Effector memory CD4-positive, alpha-beta T cell (primary cell): ENCODE data around the gene GPR107.
A peak's percentile ranks its signal among the peaks of the same experiment; 100 is the strongest.

Experiments used
- DNase-seq, 3 donors: peaks; one replicate each; pipeline ENCODE4 v3.0.0-alpha.2; 2020
- H3K27ac ChIP-seq: 2 replicates; pipeline ENCODE4 v1.7.0; 2013; ENCODE audit warnings: mild to moderate bottlenecking, low read length, moderate library complexity; ENCODE audit not compliant: insufficient read depth, poor library complexity, severe bottlenecking
- H3K27me3 ChIP-seq: replicated peaks from 2 replicates; pipeline ENCODE4 v1.7.0; 2013; ENCODE audit warnings: mild to moderate bottlenecking, low read length; ENCODE audit not compliant: insufficient read depth, control insufficient read depth, poor library complexity, severe bottlenecking
- H3K36me3 ChIP-seq: 2 replicates; pipeline ENCODE4 v1.7.0; 2013; ENCODE audit warnings: mild to moderate bottlenecking, low read length, moderate library complexity; ENCODE audit not compliant: control insufficient read depth, insufficient read depth
- H3K4me1 ChIP-seq: 2 replicates; pipeline ENCODE4 v1.7.0; 2013; ENCODE audit warnings: low read length, mild to moderate bottlenecking; ENCODE audit not compliant: control insufficient read depth, insufficient read depth, poor library complexity, severe bottlenecking
- H3K4me3 ChIP-seq: 2 replicates; pipeline ENCODE4 v1.7.0; 2013; ENCODE audit warnings: low read length, low read depth, mild to moderate bottlenecking; ENCODE audit not compliant: insufficient read depth, poor library complexity, severe bottlenecking
- H3K9me3 ChIP-seq: 2 replicates; pipeline ENCODE4 v1.7.0; 2013; ENCODE audit warnings: mild to moderate bottlenecking, low read length, moderate library complexity; ENCODE audit not compliant: control insufficient read depth

The GPR107 gene

DNA sequence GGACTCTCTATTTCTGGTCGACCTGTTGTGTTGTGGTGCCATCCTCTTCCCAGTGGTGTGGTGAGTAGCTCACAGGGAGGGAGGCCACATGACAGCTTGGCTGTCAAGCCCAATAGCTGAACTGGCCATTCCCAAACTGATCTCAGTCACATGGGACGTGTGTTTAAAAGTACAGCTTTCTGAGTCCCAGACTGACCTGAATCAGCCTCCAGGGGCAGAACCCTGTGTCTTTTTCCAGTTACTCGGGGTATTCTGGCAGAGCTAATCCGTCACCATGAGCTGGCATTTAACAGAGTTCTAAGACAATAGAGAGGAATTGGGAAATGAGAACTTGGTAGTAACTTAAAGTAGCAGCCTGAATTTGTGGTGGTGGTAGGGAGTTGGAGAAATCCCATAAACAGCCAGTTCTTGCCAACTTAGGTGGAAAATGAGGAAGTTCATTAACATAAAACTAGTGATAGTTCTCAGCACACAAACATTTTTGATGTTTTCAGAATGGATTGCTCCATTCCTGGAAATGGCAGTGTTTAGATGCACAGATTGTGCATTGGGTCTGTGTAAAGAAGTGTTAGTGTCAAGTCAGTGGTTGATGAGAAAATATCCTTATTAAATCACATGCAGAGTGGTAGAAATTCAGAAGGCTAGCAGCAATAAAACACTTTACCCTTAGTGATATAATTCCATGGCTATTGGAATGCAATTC lies 50.9 kb downstream of the GPR107 start:
- peaks cover 59% of the 10 kb centered on the region for H3K36me3 ChIP-seq

DNA sequence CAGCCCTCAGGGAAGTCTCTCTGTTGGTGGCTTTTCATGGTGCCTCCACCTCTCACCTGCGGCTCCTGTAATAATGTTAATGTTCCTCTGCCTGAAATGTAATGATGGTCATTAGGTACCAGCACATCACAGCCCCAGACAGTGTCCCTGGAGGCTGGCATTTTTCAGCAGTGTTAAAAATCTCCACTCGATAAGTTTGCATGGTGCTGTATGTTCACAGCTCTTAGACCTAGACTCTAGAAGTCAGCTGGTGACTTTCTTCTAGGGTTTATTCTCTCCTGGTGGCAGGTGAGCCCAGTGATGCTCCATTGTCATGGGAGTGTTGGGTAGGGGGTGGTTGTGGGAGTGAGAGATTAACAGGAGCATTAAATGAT lies 53.1 kb downstream of the GPR107 start:
- H3K36me3 ChIP-seq = peaks cover 54% of the 10 kb centered on the region

More for the DNA sequence above, 50.9 kb downstream of the GPR107 start:
- Histone ChIP-seq H3K4me1 (peaks cover 3% of the 10 kb centered on the region), H3K9me3 (no peaks in the 10 kb centered on the region), H3K4me3 (no peak overlapping the region), H3K27ac (no peak overlapping the region), H3K27me3 (no peaks in the 10 kb centered on the region)
- DNase-seq = no peak

DNA sequence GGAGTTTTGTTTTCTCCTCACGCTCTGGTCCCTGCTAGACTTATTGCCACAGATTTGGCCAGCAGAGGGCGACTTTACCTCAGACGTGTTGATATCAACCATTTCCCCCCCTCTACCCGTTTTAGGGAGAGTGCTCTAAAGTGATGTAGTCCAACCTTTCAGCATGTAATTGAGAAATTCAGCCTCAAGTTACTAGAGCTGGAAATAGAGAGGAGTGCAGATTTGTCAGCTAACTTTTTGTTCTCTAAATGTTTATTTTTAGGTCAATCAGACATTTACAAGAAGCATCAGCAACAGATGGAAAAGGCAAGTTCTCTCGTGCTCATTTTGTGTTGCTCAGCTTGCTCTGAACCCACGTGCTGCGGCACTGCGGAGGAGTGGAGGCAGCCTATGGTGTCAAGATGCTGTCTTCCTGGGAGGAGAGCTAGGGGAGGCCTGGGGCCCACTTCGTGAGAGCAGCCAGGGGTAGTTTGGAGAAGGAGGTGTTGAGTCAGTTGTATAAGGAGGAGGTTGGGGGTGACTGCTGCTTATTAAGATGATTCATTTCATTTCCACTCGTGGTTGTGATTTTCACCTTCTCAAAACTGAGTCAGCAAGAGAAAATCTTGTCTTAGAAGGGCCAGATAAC lies 53.6 kb downstream of the GPR107 start:
- Histone ChIP-seq H3K27ac (no peak overlapping the region), H3K27me3 (no peaks in the 10 kb centered on the region), H3K4me3 (no peak overlapping the region), H3K4me1 (peaks cover 3% of the 10 kb centered on the region), H3K36me3 (peaks cover 53% of the 10 kb centered on the region), H3K9me3 (no peaks in the 10 kb centered on the region)
- DNase-seq = peak; percentile 59 to 76 (median 64)

More for the DNA sequence above, 53.1 kb downstream of the GPR107 start:
- no peaks in the 10 kb centered on the region for H3K9me3 ChIP-seq
- peaks cover 3% of the 10 kb centered on the region for H3K4me1 ChIP-seq
- no peaks in the 10 kb centered on the region for H3K27me3 ChIP-seq
- no peak overlapping the region for H3K4me3 ChIP-seq
- DNase-seq = no peak
- H3K27ac ChIP-seq = no peak overlapping the region

DNA sequence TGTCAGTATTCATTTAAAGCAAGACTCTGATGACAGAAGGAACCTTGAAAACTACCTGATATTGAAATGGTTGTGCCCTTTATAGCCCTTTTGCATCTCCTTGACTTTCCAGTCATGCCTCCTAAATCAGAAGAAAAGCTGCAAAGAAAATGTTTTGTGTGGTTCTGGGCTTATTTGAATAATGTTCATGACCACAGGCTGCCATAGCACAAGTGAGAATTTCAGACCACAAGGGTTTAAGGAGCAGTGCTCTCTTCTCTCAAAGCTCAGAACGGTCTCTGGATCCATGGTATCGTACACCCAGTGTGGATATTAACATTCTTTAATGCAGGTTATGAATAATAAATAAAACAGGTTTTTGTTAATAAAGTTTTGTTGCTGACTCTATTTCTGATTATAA lies 54.2 kb downstream of the GPR107 start:
- Histone ChIP-seq H3K9me3 (no peaks in the 10 kb centered on the region), H3K27ac (no peak overlapping the region), H3K36me3 (peaks cover 52% of the 10 kb centered on the region), H3K4me3 (no peak overlapping the region), H3K4me1 (peaks cover 3% of the 10 kb centered on the region), H3K27me3 (no peaks in the 10 kb centered on the region)
- DNase-seq = no peak

DNA sequence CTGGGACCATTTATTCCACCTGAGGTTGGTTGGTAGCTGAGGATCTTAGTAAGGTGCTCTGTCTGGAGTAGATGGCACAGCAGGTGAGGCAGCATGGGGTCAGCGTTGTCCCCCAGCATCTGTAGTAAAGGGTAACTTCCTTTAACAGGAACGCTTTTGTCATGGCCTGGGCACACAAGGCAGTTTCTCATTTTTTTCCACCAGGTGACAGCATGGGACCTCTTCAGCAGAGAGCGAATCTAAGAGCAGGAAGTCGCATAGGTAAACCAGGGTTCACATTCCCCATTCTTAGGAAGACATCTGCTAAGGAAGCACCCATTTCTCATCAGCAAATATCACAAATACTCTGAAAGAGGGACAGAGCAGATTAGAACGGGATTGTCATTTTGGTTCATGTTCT lies 56.5 kb downstream of the GPR107 start:
- Histone ChIP-seq H3K27me3 (no peaks in the 10 kb centered on the region), H3K27ac (no peak overlapping the region), H3K4me1 (peaks cover 3% of the 10 kb centered on the region), H3K4me3 (no peak overlapping the region), H3K9me3 (no peaks in the 10 kb centered on the region), H3K36me3 (peaks cover 40% of the 10 kb centered on the region)
- no peak for DNase-seq

DNA sequence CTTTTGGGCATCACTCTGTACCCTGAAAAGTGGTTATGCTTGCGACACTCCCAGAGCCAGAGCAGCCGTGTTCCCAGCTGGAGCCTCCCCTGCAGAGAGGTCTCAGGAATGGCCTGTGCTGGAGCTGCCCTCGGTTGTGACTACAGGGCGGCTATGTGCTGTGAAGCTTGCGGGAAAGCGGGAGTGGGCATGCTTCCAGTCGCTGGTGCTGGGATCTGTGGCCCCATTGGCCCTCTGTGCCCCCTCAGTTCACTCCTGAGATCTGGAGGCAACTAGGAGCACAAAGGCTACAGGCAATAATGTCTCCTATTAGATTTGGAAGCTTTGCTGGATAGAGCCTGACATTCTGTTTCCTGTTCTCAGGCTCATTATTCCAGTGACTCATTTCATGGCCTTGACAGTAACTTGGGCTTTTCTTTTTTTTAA lies 56.9 kb downstream of the GPR107 start:
- no peak overlapping the region for H3K27ac ChIP-seq
- no peaks in the 10 kb centered on the region for H3K9me3 ChIP-seq
- no peak for DNase-seq
- no peak overlapping the region for H3K4me3 ChIP-seq
- H3K4me1 ChIP-seq = peaks cover 3% of the 10 kb centered on the region
- H3K27me3 ChIP-seq = no peaks in the 10 kb centered on the region
- H3K36me3 ChIP-seq = peaks cover 37% of the 10 kb centered on the region

DNA sequence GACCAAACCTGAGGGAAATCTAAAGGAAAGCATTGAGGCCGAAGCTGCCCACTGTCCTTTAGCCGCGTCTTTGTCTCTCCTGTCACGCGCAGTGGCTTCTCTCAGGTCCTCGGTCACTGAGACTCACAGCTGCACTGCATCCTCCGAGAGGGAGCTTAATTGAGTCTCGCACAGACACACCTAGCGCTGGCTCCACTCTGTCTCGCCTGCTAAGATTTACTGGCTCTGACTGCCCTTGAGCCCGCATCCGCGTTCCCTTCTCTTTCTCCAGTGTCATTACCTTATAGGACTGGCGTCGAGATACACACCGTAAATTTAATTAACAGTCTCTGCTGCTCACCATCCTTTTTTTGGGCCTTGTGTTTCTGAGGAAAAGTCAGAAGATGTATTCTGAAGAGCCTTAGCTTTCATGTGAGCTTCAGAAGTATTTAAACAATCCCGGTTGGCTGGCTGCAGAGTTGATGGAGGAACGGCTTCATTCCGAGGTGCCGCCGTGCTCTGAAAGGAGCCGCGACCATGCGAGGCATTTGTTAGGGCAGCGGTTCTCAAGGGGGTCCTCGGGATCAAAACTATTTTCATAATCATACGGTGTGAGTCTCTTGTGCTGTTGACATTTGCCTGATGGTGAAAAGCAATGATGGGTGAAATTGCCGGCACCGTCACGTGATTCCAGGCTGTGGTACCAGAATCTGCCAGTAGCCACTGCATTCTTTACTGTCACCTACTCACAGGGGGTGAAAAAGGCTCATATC lies 58.3 kb downstream of the GPR107 start:
- H3K36me3 ChIP-seq = peaks cover 41% of the 10 kb centered on the region
- no peaks in the 10 kb centered on the region for H3K27me3 ChIP-seq
- H3K9me3 ChIP-seq = no peaks in the 10 kb centered on the region
- DNase-seq = no peak
- H3K27ac ChIP-seq = no peak overlapping the region
- H3K4me1 ChIP-seq = peaks cover 3% of the 10 kb centered on the region
- H3K4me3 ChIP-seq = no peak overlapping the region

DNA sequence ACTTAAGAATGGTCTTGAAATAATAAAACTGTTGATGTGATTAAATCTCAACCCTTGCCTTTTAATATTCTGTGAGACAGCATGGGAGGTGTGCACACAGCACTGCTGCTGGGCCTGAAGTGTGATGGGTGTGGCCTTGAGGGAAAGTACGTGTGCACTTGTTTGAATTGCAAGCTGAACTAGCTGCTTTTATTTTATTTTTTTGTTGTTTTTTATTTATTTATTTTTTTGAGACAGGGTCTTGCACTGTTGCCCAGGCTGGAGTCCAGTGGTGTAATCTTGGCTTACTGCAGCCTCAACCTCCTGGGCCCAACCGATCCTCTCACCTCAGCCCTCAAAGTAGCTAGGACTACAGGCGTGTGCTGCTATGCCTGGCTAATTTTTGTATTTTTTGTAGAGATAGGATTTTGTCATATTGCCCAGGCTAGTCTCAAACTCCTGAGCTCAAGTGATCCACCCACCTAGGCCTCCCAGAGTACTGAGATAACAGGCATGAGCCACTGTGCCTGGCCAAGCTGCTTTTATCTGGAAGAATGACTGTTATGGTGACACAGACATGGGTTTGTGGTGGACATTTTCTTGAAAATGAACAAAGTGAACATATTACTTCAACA lies 58.9 kb downstream of the GPR107 start:
- Histone ChIP-seq H3K27me3 (no peaks in the 10 kb centered on the region), H3K4me3 (no peak overlapping the region), H3K9me3 (no peaks in the 10 kb centered on the region), H3K4me1 (no peaks in the 10 kb centered on the region), H3K36me3 (peaks cover 41% of the 10 kb centered on the region), H3K27ac (no peak overlapping the region)
- no peak for DNase-seq

DNA sequence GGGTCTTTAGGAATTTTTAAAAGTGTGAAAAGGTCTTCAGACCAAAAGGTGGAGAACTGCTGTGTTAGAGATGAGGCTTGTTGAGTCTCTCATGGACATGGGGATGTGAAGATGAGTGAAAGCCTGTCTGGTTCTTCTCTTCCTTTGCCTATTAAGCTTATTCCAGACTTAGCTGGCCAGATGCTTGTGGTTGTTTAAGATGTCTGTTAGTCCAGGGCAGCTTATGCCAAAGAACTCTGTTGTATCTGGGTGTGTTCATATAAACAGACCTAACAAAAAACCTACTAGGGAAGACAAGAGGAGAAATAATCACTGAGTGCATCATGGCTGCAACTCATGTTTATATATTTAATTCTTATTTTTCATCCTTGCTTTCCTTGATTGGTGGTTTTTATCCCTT lies 61.0 kb downstream of the GPR107 start:
- Histone ChIP-seq H3K4me1 (no peaks in the 10 kb centered on the region), H3K36me3 (peaks cover 42% of the 10 kb centered on the region)

More for the DNA sequence above, 61.0 kb downstream of the GPR107 start:
- Histone ChIP-seq H3K27me3 (no peaks in the 10 kb centered on the region), H3K4me3 (no peak overlapping the region), H3K9me3 (no peaks in the 10 kb centered on the region), H3K27ac (no peak overlapping the region)
- DNase-seq = no peak
